HL-60 (cell line): ENCODE measurements around the gene CLEC12A.

Experiments used
- POLR2AphosphoS5 ChIP-seq: IDR thresholded peaks from 2 replicates; pipeline ENCODE4 v1.6.1; 2012; ENCODE audit warnings: low read depth
- SPI1 ChIP-seq: IDR thresholded peaks from 2 replicates; pipeline ENCODE4 v1.6.1; 2012; ENCODE audit warnings: low read depth, mild to moderate bottlenecking, borderline replicate concordance
- TF ChIP-seq, protein P1 (sequence below): IDR thresholded peaks from one replicate; pipeline ENCODE4 v1.5.1; 2011; ENCODE audit warnings: low read length, control low read depth, inconsistent platforms; ENCODE audit not compliant: insufficient read depth

DNA sequence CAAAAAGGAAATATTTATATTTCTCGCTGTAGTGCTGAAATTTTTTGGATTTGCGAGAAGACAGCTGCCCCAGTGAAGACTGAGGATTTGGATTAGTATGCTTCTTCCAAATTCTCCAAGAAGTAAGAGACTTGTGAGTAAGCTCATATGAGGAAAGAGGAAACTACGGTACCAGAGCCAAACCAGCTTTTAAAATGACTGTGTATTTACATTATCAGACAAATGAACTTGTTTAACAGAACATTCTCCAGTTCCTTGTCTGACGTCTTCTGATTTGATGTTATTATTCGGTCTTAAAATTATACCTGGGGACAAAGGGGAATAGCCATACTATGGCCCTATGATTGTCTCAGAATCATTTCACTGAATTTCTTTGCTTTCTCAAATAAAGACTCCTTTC is 47.2 kb downstream of the CLEC12A start:
- TF ChIP-seq, protein P1, sequence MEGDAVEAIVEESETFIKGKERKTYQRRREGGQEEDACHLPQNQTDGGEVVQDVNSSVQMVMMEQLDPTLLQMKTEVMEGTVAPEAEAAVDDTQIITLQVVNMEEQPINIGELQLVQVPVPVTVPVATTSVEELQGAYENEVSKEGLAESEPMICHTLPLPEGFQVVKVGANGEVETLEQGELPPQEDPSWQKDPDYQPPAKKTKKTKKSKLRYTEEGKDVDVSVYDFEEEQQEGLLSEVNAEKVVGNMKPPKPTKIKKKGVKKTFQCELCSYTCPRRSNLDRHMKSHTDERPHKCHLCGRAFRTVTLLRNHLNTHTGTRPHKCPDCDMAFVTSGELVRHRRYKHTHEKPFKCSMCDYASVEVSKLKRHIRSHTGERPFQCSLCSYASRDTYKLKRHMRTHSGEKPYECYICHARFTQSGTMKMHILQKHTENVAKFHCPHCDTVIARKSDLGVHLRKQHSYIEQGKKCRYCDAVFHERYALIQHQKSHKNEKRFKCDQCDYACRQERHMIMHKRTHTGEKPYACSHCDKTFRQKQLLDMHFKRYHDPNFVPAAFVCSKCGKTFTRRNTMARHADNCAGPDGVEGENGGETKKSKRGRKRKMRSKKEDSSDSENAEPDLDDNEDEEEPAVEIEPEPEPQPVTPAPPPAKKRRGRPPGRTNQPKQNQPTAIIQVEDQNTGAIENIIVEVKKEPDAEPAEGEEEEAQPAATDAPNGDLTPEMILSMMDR, result no peak
- TF ChIP-seq SPI1 (no peak), POLR2AphosphoS5 (no peak)
